HL-60 (cell line): ENCODE measurements around the gene CRB1.

Source experiments
- DNase-seq, 2 experiments: peaks; one replicate each; pipeline ENCODE4 v3.0.0-alpha.2; 2010 to 2020; ENCODE audit warnings: low read depth in 1 of 2, low spot score in 1 of 2
- H3K27ac ChIP-seq: fragments of 250-450 bp; sonication (Bioruptor Pico); replicated peaks from 2 replicates; pipeline ENCODE4 v1.5.1; 2020; ENCODE audit warnings: mild to moderate bottlenecking, moderate library complexity
- H3K27me3 ChIP-seq: fragments of 250-450 bp; sonication (Bioruptor Pico); 2 replicates; pipeline ENCODE4 v1.5.1; 2021; ENCODE audit warnings: mild to moderate bottlenecking, moderate library complexity; ENCODE audit not compliant: insufficient read depth, poor library complexity, severe bottlenecking
- H3K4me3 ChIP-seq: replicated peaks from 2 replicates; pipeline ENCODE4 v1.5.1; 2011; ENCODE audit warnings: mild to moderate bottlenecking, control low read depth, low read length; ENCODE audit not compliant: insufficient read depth
- GABPA ChIP-seq: IDR thresholded peaks from 2 replicates; pipeline ENCODE4 v1.6.1; 2012; ENCODE audit warnings: low read depth
- POLR2AphosphoS5 ChIP-seq: IDR thresholded peaks from 2 replicates; pipeline ENCODE4 v1.6.1; 2012; ENCODE audit warnings: low read depth
- SPI1 ChIP-seq: IDR thresholded peaks from 2 replicates; pipeline ENCODE4 v1.6.1; 2012; ENCODE audit warnings: low read depth, mild to moderate bottlenecking, borderline replicate concordance
- TF ChIP-seq, protein P1 (sequence below): IDR thresholded peaks from one replicate; pipeline ENCODE4 v1.5.1; 2011; ENCODE audit warnings: low read length, control low read depth, inconsistent platforms; ENCODE audit not compliant: insufficient read depth
- TF ChIP-seq, protein P2 (sequence below): IDR thresholded peaks from 2 replicates; pipeline ENCODE4 v1.6.1; 2012; ENCODE audit warnings: low read depth; ENCODE audit not compliant: insufficient replicate concordance

CRB1 gene

DNA sequence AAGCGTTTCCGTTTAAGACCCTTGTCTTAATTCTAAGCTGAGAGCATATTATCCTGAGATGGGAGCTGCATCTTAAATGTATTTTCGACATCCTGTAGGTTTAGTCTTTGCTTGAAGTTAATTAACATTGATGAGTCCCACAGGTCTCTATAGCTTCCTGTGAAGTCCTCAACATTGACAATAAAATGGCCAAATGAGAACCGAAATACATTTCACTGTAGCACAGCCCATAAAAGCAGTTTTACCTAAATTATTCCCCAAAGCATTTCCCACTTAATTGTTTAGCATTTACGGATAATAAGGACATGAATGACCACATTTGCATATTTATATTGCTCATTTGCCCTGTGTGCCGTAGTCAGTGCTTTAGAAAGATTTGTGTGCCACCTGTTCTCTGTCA is 116.4 kb downstream of the CRB1 start:
- TF ChIP-seq, protein P1, sequence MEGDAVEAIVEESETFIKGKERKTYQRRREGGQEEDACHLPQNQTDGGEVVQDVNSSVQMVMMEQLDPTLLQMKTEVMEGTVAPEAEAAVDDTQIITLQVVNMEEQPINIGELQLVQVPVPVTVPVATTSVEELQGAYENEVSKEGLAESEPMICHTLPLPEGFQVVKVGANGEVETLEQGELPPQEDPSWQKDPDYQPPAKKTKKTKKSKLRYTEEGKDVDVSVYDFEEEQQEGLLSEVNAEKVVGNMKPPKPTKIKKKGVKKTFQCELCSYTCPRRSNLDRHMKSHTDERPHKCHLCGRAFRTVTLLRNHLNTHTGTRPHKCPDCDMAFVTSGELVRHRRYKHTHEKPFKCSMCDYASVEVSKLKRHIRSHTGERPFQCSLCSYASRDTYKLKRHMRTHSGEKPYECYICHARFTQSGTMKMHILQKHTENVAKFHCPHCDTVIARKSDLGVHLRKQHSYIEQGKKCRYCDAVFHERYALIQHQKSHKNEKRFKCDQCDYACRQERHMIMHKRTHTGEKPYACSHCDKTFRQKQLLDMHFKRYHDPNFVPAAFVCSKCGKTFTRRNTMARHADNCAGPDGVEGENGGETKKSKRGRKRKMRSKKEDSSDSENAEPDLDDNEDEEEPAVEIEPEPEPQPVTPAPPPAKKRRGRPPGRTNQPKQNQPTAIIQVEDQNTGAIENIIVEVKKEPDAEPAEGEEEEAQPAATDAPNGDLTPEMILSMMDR: no peak
- no peak for TF ChIP-seq SPI1
- TF ChIP-seq, protein P2, sequence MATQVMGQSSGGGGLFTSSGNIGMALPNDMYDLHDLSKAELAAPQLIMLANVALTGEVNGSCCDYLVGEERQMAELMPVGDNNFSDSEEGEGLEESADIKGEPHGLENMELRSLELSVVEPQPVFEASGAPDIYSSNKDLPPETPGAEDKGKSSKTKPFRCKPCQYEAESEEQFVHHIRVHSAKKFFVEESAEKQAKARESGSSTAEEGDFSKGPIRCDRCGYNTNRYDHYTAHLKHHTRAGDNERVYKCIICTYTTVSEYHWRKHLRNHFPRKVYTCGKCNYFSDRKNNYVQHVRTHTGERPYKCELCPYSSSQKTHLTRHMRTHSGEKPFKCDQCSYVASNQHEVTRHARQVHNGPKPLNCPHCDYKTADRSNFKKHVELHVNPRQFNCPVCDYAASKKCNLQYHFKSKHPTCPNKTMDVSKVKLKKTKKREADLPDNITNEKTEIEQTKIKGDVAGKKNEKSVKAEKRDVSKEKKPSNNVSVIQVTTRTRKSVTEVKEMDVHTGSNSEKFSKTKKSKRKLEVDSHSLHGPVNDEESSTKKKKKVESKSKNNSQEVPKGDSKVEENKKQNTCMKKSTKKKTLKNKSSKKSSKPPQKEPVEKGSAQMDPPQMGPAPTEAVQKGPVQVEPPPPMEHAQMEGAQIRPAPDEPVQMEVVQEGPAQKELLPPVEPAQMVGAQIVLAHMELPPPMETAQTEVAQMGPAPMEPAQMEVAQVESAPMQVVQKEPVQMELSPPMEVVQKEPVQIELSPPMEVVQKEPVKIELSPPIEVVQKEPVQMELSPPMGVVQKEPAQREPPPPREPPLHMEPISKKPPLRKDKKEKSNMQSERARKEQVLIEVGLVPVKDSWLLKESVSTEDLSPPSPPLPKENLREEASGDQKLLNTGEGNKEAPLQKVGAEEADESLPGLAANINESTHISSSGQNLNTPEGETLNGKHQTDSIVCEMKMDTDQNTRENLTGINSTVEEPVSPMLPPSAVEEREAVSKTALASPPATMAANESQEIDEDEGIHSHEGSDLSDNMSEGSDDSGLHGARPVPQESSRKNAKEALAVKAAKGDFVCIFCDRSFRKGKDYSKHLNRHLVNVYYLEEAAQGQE: no peak
- TF ChIP-seq POLR2AphosphoS5: no peak
- TF ChIP-seq GABPA: no peak
- no peaks in the 10 kb centered on the region for H3K27me3 ChIP-seq

DNA sequence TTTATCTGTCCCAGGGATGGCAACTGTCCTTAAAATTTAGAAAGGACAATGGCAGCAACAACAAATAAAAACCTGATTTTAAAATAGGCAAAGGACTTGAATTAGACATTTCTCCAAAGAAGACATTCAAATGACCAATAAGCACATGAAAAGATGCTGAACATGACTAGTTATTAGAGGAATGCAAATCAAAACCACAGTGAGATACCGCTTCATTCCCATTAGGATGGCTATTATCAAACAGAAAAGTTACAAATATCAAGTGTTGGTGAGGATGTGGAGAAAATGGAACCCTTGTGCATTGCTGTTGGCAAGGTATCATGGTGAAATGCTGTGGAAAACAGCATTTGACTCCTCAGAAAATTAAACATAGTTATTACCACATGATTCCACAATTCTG is 120.7 kb downstream of the CRB1 start:
- Histone ChIP-seq H3K27me3 (no peaks in the 10 kb centered on the region), H3K27ac (no peak overlapping the region), H3K4me3 (no peak overlapping the region)
- DNase-seq: no peak
- TF ChIP-seq, protein P1: no peak
- no peak for TF ChIP-seq GABPA
- TF ChIP-seq POLR2AphosphoS5: no peak
- no peak for TF ChIP-seq SPI1
- TF ChIP-seq, protein P2: no peak

More for the DNA sequence above, 116.4 kb downstream of the CRB1 start:
- no peak for DNase-seq
- no peak overlapping the region for H3K27ac ChIP-seq
- H3K4me3 ChIP-seq: no peak overlapping the region

DNA sequence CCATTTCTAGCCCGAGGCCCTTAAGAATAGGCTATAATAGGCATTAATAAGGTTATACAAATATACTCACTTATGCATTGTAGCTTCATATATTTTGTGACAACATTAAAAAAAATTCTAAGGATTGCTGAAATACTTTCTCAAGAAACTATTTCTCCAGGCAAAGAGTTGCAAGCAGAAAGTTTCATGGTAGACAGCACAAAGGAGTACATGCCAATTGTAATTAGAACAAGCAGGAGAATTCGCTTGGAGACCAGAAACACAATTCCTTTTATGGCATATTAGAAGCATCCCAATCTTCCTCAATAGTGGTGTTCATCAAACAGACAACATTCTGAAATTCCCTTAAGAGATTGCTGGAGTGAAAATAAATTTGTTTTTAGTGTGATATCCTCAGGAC is 122.8 kb downstream of the CRB1 start:
- Histone ChIP-seq H3K27me3 (no peaks in the 10 kb centered on the region), H3K4me3 (no peak overlapping the region), H3K27ac (no peak overlapping the region)
- TF ChIP-seq SPI1 (no peak), POLR2AphosphoS5 (no peak), GABPA (no peak)
- TF ChIP-seq, protein P2: no peak
- TF ChIP-seq, protein P1: no peak
- DNase-seq: no peak
